ENCODE measurements around the gene WHRN. TPM values are rescaled to one million over a fixed set of nuclear protein-coding genes. Genes with fewer than 3 reads are reported as not detected.

Gene WHRN
- total RNA-seq, 1 experiment from 2014 or later, result 19.8 TPM

DNA sequence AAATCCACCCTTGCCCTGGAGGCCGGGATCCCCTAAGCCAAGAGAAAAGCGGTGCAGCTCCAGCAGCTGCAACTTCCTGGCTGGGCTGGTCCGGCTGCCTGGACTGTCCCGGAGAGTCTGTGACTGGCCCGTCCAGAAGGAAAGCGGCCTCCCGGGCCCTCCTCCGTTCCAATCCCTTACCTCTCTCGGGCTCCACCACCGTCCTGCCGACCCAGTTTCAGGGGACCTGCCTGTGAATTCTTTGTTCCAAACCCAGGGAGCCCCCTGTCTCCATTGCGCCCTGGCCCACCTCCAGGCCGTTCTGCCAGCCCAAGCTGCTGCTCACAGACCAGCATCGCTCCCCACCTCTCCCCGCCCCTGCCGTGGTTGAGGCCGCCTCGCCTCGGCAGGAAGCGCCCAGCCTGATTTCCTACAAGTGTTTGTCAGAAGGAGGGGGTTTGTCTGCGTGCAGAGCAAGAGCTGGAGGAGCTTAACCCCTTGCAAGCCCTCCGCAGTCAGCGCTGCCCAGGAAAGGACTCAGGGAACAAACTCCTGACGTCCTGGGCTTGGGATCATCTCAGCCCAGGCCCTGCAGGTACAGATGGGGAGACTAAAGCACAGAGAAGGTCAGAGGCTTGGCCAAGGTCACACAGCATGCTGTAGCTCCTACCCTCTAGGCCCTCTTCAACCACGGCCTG lies 117.5 kb downstream of the WHRN start, which contains the start of gene AKNA:
AKNA (minus strand) TSS at position 303 of the 677 bp plus-strand sequence. CDS start 6,649 bp downstream, outside the sequence.
- intact Hi-C loops (cut with micrococcal nuclease; ENCODE audit: unreplicated experiment), result no loop called here
- Histone ChIP-seq H3K79me2 (ENCODE audit: low read depth) (no peaks in the 10 kb centered on the region), H3K9me2 (ENCODE audit: insufficient read depth) (no peaks in the 10 kb centered on the region), H2AFZ (no peak within 1 kb of the TSS), H3K27me3 (ENCODE audit: insufficient read depth, low read depth) (no peaks in the 10 kb centered on the region), H3K9me3 (ENCODE audit: insufficient read depth, low read depth) (no peaks in the 10 kb centered on the region), H3K27ac (no peak within 1 kb of the TSS), H3K36me3 (ENCODE audit: low read depth) (no peaks in the 10 kb centered on the region), H3K4me2 (no peak within 1 kb of the TSS), H3K4me1 (replicated peaks; ENCODE audit: insufficient read depth) (peaks cover 24% of the 10 kb centered on the region), H3F3A (ENCODE audit: insufficient read depth, low read depth) (peaks cover 14% of the 10 kb centered on the region; the same call in 1 of the 2 replicates), H4K20me1 (ENCODE audit: insufficient read depth) (0 out of 2 replicates have a peak, but pooled peaks cover 3% of the 10 kb centered on the region), H3K4me3 (no peak within 1 kb of the TSS)
- POLR2A ChIA-PET (ENCODE audit: unreplicated experiment), result no interaction called here
- CTCF ChIA-PET, result no interaction called here
- no peak for DNase-seq
- no TSS peak for BruUV-seq (replicated peaks)
- TF ChIP-seq, protein P1, sequence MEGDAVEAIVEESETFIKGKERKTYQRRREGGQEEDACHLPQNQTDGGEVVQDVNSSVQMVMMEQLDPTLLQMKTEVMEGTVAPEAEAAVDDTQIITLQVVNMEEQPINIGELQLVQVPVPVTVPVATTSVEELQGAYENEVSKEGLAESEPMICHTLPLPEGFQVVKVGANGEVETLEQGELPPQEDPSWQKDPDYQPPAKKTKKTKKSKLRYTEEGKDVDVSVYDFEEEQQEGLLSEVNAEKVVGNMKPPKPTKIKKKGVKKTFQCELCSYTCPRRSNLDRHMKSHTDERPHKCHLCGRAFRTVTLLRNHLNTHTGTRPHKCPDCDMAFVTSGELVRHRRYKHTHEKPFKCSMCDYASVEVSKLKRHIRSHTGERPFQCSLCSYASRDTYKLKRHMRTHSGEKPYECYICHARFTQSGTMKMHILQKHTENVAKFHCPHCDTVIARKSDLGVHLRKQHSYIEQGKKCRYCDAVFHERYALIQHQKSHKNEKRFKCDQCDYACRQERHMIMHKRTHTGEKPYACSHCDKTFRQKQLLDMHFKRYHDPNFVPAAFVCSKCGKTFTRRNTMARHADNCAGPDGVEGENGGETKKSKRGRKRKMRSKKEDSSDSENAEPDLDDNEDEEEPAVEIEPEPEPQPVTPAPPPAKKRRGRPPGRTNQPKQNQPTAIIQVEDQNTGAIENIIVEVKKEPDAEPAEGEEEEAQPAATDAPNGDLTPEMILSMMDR (conservative IDR thresholded peaks at IDR 0.05), result no peak
- TF ChIP-seq EZH2 (IDR thresholded peaks at IDR 0.05; ENCODE audit: low read depth), result no peak

DNA sequence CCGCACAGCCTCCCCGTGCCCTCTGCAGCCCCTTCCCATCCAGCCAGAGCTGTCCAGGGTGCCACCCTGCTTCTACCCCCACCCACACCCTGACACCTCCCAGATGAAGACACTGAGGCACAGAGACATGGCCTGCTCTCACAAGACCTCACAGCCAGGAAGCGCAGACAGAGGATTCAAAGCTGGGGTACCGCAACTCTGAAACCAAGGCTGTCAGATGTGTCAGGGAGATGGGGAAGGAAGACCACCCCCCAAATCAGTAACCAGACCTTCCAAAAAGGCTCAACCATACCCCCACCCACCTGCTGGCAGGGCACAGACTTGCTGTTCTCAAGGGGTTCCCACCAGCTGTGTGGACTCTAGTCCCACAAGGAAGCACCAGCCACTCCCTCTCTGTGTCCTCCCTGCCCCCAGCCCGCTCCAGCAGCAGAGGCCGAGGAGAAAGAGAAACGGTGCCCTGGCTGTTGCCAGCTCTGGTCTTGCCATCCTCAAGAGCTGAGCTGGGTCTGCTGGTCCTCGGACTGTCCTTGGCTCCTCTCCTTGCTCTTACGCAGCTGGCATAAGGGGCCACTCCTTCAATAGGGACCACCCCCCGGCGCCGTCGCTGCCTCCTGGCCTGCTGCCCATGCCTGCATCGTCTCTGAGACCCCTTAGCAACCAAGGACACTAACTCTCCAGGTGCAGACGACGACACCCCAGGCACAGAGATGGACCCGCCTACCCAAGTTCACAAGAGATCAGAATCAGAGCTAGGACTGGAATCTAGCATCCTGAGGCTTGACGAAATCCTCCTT lies 118.2 kb downstream of the WHRN start:
- Histone ChIP-seq H3K9me3 (ENCODE audit: insufficient read depth, low read depth) (no peaks in the 10 kb centered on the region), H3K4me3 (no peak overlapping the region), H2AFZ (no peak overlapping the region), H3K4me2 (no peak overlapping the region), H3K79me2 (ENCODE audit: low read depth) (no peaks in the 10 kb centered on the region), H3F3A (ENCODE audit: insufficient read depth, low read depth) (peaks cover 8% of the 10 kb centered on the region; the same call in 1 of the 2 replicates), H3K36me3 (ENCODE audit: low read depth) (no peaks in the 10 kb centered on the region), H3K27me3 (ENCODE audit: insufficient read depth, low read depth) (no peaks in the 10 kb centered on the region), H3K9me2 (ENCODE audit: insufficient read depth) (no peaks in the 10 kb centered on the region), H3K4me1 (replicated peaks; ENCODE audit: insufficient read depth) (peaks cover 18% of the 10 kb centered on the region), H3K27ac (no peak overlapping the region), H4K20me1 (ENCODE audit: insufficient read depth) (no peaks in the 10 kb centered on the region)
- no peak for DNase-seq
- no TSS peak for BruUV-seq (replicated peaks)
- intact Hi-C loops (cut with micrococcal nuclease; ENCODE audit: unreplicated experiment), result no loop called here
- CTCF ChIA-PET, result no interaction called here
- POLR2A ChIA-PET (ENCODE audit: unreplicated experiment), result no interaction called here
- TF ChIP-seq EZH2 (IDR thresholded peaks at IDR 0.05; ENCODE audit: low read depth), result no peak
- TF ChIP-seq, protein P1 (conservative IDR thresholded peaks at IDR 0.05), result no peak

DNA sequence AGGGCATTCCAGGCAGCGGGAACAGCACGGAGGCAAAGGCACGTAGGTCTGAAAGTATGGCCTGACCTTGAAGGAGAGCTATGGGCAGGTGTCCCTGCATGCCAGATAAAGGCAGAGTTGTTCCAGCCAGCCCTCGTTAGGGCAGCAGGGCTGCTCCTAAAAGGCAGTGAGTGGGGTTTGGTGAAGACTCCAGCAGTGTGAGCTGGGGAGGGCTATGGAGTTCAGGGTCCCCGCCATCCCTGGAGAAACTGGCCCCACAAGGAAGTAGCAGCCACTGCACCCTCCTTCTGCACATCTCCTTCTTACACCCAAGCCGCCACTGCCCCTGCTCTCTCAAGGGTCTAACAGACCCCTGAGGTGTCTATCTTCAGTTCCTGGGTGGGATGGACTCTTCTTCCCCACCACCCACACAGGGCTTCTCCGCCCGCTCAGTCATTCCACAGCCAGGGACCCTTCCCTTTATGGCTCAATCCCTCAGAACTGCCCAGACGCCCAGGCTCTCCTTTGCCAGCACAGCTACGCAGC lies 118.8 kb downstream of the WHRN start:
- Histone ChIP-seq H3K27ac (peak overlapping the region; percentile 75), H4K20me1 (ENCODE audit: insufficient read depth) (no peaks in the 10 kb centered on the region), H3K9me2 (ENCODE audit: insufficient read depth) (no peaks in the 10 kb centered on the region), H3F3A (ENCODE audit: insufficient read depth, low read depth) (peaks cover 8% of the 10 kb centered on the region; the same call in 1 of the 2 replicates), H3K9me3 (ENCODE audit: insufficient read depth, low read depth) (no peaks in the 10 kb centered on the region), H3K27me3 (ENCODE audit: insufficient read depth, low read depth) (no peaks in the 10 kb centered on the region), H2AFZ (no peak overlapping the region), H3K4me3 (no peak overlapping the region), H3K36me3 (ENCODE audit: low read depth) (no peaks in the 10 kb centered on the region), H3K4me1 (replicated peaks; ENCODE audit: insufficient read depth) (peaks cover 18% of the 10 kb centered on the region), H3K79me2 (ENCODE audit: low read depth) (no peaks in the 10 kb centered on the region), H3K4me2 (peak overlapping the region; percentile 58; the same call in 1 of the 2 replicates)
- BruUV-seq (replicated peaks), result no TSS peak
- ChIA-PET CTCF (no interaction called here), POLR2A (ENCODE audit: unreplicated experiment) (no interaction called here)
- intact Hi-C loops (cut with micrococcal nuclease; ENCODE audit: unreplicated experiment), result no loop called here
- TF ChIP-seq EZH2 (IDR thresholded peaks at IDR 0.05; ENCODE audit: low read depth), result no peak
- TF ChIP-seq, protein P1 (conservative IDR thresholded peaks at IDR 0.05), result no peak
- no peak for DNase-seq

All from PC-9 (cell line).